Lower leg skin (tissue), 3 donors: ENCODE data around the gene MCCC1.

Experiments used
- CTCF ChIP-seq, 3 donors: fragments of 450-650 bp; IDR thresholded peaks; one replicate each; pipeline ENCODE4 v1.5.1; 2016; ENCODE audit warnings: antibody characterized with exemption in 3 of 3, mild to moderate bottlenecking in 3 of 3, moderate library complexity in 2 of 3
- POLR2A ChIP-seq, 2 donors: fragments of 450-650 bp; IDR thresholded peaks; one replicate each; pipeline ENCODE4 v1.6.1; 2016 to 2017; ENCODE audit warnings: antibody characterized with exemption in 2 of 2, mild to moderate bottlenecking in 1 of 2, moderate library complexity in 1 of 2

- TF ChIP-seq POLR2A (IDR thresholded peaks at IDR 0.05) (no peak), CTCF (IDR thresholded peaks at IDR 0.05) (no peak)
Observed at GRCh38 chr3:183031826-183032225, 67.5 kb downstream of the MCCC1 start.
